CD4-positive, alpha-beta T cell (primary cell): ENCODE results near the gene COL6A2. TPM values are rescaled to one million over a fixed set of nuclear protein-coding genes. Genes with fewer than 3 reads are reported as not detected.
A peak's percentile ranks its signal among the peaks of the same experiment; 100 is the strongest.

Experiments
- ATAC-seq: fragments of 200-7000 bp; cut with Tn5 transposase; one replicate; pipeline ENCODE4 v1.10.0; 2022; ENCODE audit warnings: mild to moderate bottlenecking; ENCODE audit not compliant: poor library complexity
- CTCF ChIA-PET: fragments of 350-600 bp; sonication (Branson Sonifier 250); formaldehyde crosslinking; loops from one replicate; lab custom pipeline; 2021; ENCODE audit warnings: antibody characterized with exemption, inconsistent platforms; lab: Charles Lee
- POLR2A ChIA-PET: fragments of 350-600 bp; sonication (Branson Sonifier 250); formaldehyde crosslinking; loops from one replicate; lab custom pipeline; 2021; ENCODE audit warnings: antibody characterized with exemption, inconsistent platforms; lab: Charles Lee
- DNase-seq, 14 experiments: peaks; one replicate each; pipeline ENCODE4 v3.0.0-alpha.2; 2013 to 2020; ENCODE audit warnings: mixed read lengths in 2 of 14
- H3K27ac ChIP-seq, 2 donors: one replicate each; pipeline versions ENCODE4 v1.5.1 to v1.7.0; 2013; ENCODE audit warnings: low read length in 2 of 2, low read depth in 1 of 2, mild to moderate bottlenecking in 1 of 2
- H3K27me3 ChIP-seq, 2 experiments: 1 replicate in 1 of 2; 2 replicates in 1 of 2; pipeline versions ENCODE4 v1.6.1 to v1.7.0; 2013; ENCODE audit warnings: low read length in 2 of 2, control low read depth in 1 of 2, mild to moderate bottlenecking in 1 of 2, moderate library complexity in 1 of 2; ENCODE audit not compliant: insufficient read depth in 2 of 2, control insufficient read depth in 1 of 2
- H3K36me3 ChIP-seq: one replicate; pipeline ENCODE4 v1.6.1; 2013; ENCODE audit warnings: low read length, control low read depth; ENCODE audit not compliant: insufficient read depth
- H3K4me1 ChIP-seq: one replicate; pipeline ENCODE4 v1.6.1; 2013; ENCODE audit warnings: low read length, control low read depth; ENCODE audit not compliant: insufficient read depth
- H3K4me3 ChIP-seq: one replicate; pipeline ENCODE4 v1.5.1; 2013; ENCODE audit warnings: mild to moderate bottlenecking, low read length, moderate library complexity
- H3K9me3 ChIP-seq, 2 experiments: 1 replicate in 1 of 2; 2 replicates in 1 of 2; pipeline versions ENCODE4 v1.6.1 to v1.7.0; 2013; ENCODE audit warnings: low read length in 2 of 2, mild to moderate bottlenecking in 2 of 2, control low read depth in 1 of 2, moderate library complexity in 1 of 2; ENCODE audit not compliant: control insufficient read depth in 1 of 2, insufficient read depth in 1 of 2
- H3K27ac Mint-ChIP-seq: one replicate; pipeline ENCODE4 v1.8.0; 2020; ENCODE audit warnings: mixed read lengths
- H3K27me3 Mint-ChIP-seq: one replicate; pipeline ENCODE4 v1.8.0; 2021; ENCODE audit warnings: mixed read lengths
- H3K36me3 Mint-ChIP-seq: one replicate; pipeline ENCODE4 v1.8.0; 2021; ENCODE audit warnings: low read depth, mixed read lengths
- H3K4me1 Mint-ChIP-seq: one replicate; pipeline ENCODE4 v1.8.0; 2021; ENCODE audit warnings: low read depth, mixed read lengths
- H3K4me3 Mint-ChIP-seq: one replicate; pipeline ENCODE4 v1.8.0; 2020; ENCODE audit warnings: mild to moderate bottlenecking, mixed read lengths
- H3K9me3 Mint-ChIP-seq: one replicate; pipeline ENCODE4 v1.8.0; 2020; ENCODE audit warnings: mixed read lengths
- CTCF ChIP-seq: fragments of 200-600 bp; IDR thresholded peaks from one replicate; pipeline ENCODE4 v1.8.0; 2022; ENCODE audit warnings: antibody characterized with exemption, mild to moderate bottlenecking
- intact Hi-C, 2 experiments: fragments of 100-400 bp; cut with DNase I in 1 of 2; cut with micrococcal nuclease in 1 of 2; formaldehyde crosslinking; loops; one replicate each; pipeline versions ENCODE4 v1.15.1 to v1.9.0; 2023 to 2025; cut with DNase I, micrococcal nuclease
- total RNA-seq, 174 experiments: library from RNA in 2 of 174; stranded (reverse) in 2 of 174; gene quantifications; one replicate each; pipeline ENCODE4 v1.2.3 and lab custom pipeline; 2021 to 2026

Gene COL6A2
- total RNA-seq, 2 experiments from 2014 or later = 24.1 to 26.4 TPM

- Histone ChIP-seq H3K27me3 (peaks cover 27 to 46% of the 10 kb centered on the region in 2 experiments), H3K4me1 (peaks cover 6% of the 10 kb centered on the region), H3K36me3 (no peaks in the 10 kb centered on the region), H3K27ac (no peak overlapping the region), H3K4me3 (no peak overlapping the region), H3K9me3 (peaks cover 0 to 20% of the 10 kb centered on the region in 2 experiments)
- Mint-ChIP-seq H3K4me1 (peaks cover 17% of the 10 kb centered on the region), H3K9me3 (no peaks in the 10 kb centered on the region), H3K27ac (no peak overlapping the region), H3K36me3 (no peaks in the 10 kb centered on the region), H3K27me3 (peaks cover 66% of the 10 kb centered on the region), H3K4me3 (no peak overlapping the region)
- DNase-seq (no peak), ATAC-seq (no peak)
- TF ChIP-seq CTCF = no peak
- ChIA-PET CTCF (no interaction called here), POLR2A (no interaction called here)
- intact Hi-C loops = no loop called here
These were observed 35.3 kb upstream of the COL6A2 start for GRCh38 chr21:46062471-46063211.

GRCh38 chr21:46063227-46063626 is 34.7 kb upstream of the COL6A2 start:
- TF ChIP-seq CTCF = no peak
- Histone ChIP-seq H3K36me3 (no peaks in the 10 kb centered on the region), H3K9me3 (peaks cover 0 to 20% of the 10 kb centered on the region in 2 experiments), H3K4me1 (peaks cover 3% of the 10 kb centered on the region), H3K4me3 (no peak overlapping the region), H3K27me3 (peaks cover 26 to 43% of the 10 kb centered on the region in 2 experiments), H3K27ac (no peak overlapping the region)
- no peak for ATAC-seq
- peaks cover 17% of the 10 kb centered on the region for H3K4me1 Mint-ChIP-seq
- H3K9me3 Mint-ChIP-seq = no peaks in the 10 kb centered on the region
- CTCF ChIA-PET = no interaction called here
- H3K27me3 Mint-ChIP-seq = peaks cover 64% of the 10 kb centered on the region
- POLR2A ChIA-PET = no interaction called here
- H3K4me3 Mint-ChIP-seq = no peak overlapping the region
- intact Hi-C loops = no loop called here
- no peaks in the 10 kb centered on the region for H3K36me3 Mint-ChIP-seq
- DNase-seq = no peak
- no peak overlapping the region for H3K27ac Mint-ChIP-seq

GRCh38 chr21:46063734-46064680 is 33.9 kb upstream of the COL6A2 start:
- Histone ChIP-seq H3K9me3 (peaks cover 0 to 26% of the 10 kb centered on the region in 2 experiments), H3K27me3 (peaks cover 26 to 43% of the 10 kb centered on the region in 2 experiments), H3K36me3 (no peaks in the 10 kb centered on the region), H3K27ac (no peak overlapping the region), H3K4me3 (no peak overlapping the region), H3K4me1 (peaks cover 3% of the 10 kb centered on the region)
- intact Hi-C loops = no loop called here
- Mint-ChIP-seq H3K4me1 (peaks cover 11% of the 10 kb centered on the region), H3K27ac (no peak overlapping the region), H3K9me3 (no peaks in the 10 kb centered on the region), H3K27me3 (peaks cover 56% of the 10 kb centered on the region), H3K36me3 (no peaks in the 10 kb centered on the region), H3K4me3 (no peak overlapping the region)
- ChIA-PET POLR2A (no interaction called here), CTCF (no interaction called here)
- DNase-seq = peak in 1 of 14 experiments; percentile 5
- no peak for TF ChIP-seq CTCF
- ATAC-seq = no peak
